HG03025 (cell line): ENCODE results near the gene ITPR3.
"Not testable (repeated sequence)": the region's sequence is repeated elsewhere in the genome, so short reads cannot be mapped to it uniquely, and the experiment has no call there.

Experiments used
- ATAC-seq: cut with Tn5 transposase; IDR thresholded peaks from one replicate; pipeline ENCODE4 v1.9.1; 2021; ENCODE audit warnings: mild to moderate bottlenecking, moderate library complexity; ENCODE audit not compliant: unreplicated experiment, low FRiP score

The ITPR3 gene

DNA sequence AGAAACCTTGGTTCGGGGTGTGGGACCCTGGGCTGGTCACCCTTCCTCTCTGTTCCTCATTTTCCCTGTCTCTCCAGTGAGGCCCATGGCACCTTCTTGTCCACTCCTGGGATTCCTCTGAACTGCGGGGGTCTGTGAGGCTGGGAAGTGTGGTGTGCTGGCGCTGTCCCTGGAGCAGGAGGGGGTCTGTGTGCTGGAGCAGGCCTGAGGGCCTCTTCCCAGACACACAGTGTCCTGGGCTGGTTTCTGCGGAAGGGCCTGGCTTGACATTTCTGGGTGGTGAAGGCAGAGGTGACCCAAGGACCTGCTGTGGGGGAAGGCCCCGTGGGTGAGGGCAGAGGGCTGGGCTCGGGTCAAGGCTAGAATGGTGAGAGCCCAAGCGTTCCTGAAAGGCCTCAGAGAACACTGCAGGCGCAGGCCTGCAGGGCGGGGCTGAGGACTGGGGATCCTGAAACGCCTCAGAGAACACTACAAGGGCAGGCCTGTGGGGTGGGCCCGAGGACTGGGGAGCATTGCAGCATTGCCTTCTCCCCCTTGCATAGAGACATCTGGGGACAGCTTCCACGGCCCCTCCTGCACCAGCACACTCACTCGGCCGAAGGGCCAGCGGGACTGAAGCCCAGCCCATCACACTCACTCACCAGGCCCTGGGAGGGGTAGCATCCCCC is 30.5 kb upstream of the ITPR3 start:
- no peak for ATAC-seq

DNA sequence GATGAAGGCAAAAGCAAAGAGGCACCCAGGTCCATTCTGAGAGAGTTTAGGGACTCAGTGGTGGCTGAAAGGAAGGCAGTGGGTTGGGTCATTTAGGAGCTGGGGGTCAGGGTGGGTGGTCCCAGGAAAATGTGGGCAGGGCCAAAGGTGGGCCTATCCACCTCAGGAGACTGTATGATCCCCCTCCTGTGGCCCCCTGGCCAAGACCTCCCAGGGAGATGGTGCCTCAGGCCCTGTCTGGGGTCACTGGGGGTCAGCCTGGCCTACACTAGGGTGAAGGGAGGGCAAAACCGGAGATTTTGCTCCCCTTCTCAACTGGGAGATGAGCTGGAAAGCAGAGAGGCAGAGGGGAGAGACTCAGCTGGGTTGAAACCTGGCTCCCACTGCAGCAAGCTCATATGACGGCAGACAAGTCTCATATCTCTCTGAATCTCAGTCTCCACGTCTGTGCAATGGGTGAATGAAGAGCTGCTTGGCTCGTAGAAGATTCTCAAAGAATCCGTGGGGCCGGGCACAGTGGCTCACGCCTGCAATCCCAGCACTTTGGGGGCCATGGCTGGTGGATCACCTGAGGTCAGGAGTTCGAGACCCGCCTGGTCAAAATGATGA is 29.6 kb upstream of the ITPR3 start:
- no peak for ATAC-seq

DNA sequence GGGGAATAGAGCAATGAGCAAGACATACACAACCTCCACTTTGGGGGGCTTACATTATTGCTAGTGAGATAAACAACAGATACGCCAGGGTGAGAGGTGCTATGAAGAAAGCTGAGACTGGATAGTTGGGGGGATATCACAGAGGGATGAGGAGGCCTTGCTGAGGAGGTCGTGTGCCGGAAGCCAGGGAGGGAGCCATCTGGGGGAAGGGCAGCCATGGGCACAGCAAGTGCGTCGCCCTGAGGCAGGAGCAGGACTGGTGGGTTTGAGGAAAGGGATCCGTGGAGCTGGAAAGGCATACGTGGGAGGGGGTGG is 28.9 kb upstream of the ITPR3 start:
- no peak for ATAC-seq

DNA sequence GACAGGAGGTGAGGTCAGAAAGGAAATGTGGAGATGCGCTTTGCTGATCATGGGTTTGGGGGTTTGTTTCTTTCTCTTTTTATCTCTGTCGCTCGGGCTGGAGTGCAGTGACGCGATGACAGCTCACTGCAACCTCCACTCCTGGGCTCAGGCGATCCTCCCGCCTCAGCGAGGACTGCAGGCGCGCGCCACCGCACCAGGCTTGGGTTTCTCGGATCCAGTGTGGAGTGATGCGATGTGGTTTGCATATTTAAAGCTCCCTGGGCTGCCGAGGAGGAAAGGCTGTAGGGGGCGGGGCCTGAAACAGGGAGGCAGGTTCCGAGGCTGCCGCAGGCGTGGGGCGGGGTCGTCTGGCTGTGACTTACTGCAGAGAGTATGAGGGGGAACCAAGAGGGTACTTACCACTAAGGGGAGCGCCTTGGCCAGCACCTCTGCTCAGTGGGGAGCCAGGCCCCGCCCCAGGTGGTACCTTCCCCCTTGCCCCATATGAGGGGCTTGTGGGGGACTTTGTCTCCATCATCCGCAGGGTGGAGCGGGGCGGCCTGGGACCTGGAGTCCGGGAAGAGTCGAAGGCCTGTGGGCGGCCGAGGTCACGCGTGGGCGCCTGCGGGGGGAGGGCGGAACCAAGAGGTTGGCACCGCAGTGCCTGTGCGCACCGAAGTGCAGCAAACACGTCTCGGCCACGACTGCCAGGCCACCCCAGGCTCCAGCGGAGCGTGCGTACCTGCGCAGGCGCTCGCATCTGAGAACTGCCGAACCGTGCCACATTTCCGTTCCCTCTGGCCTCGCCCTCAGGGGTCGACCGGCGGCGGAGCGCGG is 28.3 kb upstream of the ITPR3 start:
- no peak for ATAC-seq

DNA sequence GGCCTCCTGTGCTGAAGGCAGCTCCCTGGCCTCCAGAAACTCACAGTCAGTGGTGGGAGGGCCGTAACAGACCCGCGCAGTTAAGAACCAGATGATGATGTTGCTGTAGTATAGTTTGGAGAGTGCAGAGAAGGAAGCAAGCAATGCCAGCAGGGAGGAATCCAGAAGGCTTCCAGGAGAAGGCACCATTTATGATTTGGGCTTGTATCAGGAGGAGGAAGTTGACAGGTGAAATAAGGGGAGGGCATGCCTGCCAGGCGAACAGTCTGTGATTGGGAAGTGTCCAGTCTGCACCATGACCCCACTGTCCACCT is 27.8 kb upstream of the ITPR3 start:
- no peak for ATAC-seq

DNA sequence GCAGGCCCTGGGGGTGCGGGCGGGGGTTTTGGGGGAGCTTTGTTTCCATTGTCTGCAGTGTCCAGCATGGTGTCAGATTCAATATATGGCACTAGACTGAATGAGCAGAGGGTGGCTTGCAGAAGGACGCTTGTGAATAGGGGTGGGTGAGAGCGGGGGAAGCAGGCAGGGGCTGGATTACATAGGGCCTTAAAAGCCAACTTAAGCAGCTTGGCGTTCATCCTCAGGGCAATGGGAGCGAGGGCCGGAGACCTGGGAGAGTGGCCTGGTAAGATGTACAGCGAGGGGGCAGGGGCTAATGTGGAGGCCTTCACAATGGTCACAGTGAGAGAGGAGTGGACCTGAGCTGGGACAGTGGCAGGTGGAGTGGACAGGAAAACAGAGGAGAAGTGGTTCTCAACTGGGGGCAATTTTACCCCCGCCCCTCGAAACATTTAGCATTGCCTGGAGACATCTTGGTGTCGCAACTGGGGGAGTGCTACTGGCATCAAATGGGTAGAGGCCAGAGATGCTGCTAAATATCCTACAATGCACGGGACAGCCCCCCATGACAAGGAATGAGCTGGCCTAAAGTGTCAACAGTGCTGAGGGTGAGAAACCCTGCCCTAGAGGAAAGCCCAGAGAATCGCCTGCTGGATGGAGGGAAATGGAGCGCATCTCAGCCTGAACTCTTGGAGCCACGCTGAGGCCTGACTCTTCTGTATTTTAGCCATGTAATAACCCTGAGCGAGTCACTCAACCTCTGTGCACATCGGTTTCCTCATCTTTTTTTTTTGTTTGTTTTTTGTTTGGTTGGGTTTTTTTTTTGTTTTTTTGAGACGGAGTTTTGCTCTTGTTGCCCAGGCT is 25.9 kb upstream of the ITPR3 start:
- no peak for ATAC-seq

DNA sequence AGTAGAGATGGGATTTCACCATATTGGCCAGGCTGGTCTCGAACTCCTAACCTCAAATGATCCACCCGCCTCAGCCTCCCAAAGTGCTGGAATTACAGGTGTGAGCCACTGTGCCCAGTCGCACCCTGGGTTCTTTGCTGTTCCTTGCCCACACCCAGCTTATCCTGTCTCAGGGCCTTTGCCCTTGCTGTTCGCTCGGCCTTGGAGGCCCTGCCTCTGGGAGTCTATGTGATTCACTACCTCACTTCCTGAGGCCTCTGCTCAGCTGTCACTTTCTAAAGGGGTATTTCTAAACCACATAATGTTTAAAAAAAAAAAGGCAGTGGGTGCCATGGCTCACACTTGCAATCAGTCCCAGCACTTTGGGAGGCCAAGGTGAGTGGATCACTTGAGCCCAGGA is 24.2 kb upstream of the ITPR3 start:
- ATAC-seq = not testable (repeated sequence)

DNA sequence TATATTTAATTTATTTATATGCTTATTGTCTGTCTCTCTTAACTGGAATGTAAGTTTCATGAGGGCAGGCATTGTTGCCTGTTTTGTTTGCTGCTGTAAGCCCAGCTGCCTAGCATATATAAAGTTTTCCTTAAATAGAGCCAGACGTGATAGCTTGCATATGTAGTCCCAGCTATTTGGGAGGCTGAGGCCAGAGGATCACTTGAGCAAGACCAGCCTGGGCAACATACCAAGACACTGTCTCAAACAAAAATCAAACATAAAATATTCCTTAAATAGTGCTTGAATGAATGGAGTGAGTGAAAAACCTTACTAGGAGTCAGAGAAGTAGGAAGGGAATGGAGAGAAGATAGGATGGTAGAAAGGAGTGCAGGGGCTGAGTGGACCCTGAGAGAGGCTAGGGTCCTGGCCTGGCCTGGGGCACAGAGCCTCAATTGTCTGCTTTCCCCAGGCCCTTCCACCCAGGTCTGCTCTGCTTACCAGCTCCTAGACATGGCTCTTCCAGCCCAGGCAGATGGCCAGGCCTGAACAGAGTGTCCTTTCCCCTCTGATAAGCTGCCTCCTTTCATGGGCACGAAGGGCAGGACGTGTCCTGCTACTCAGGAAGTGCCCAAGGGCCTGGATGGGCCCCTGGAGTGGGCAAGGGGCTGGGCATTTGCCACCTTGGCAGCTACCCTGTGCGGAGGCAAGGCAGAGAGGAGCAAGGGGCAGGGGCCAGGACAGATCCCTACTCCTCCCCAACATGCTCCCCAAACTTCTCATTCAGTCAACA is 23.4 kb upstream of the ITPR3 start:
- ATAC-seq = no peak

DNA sequence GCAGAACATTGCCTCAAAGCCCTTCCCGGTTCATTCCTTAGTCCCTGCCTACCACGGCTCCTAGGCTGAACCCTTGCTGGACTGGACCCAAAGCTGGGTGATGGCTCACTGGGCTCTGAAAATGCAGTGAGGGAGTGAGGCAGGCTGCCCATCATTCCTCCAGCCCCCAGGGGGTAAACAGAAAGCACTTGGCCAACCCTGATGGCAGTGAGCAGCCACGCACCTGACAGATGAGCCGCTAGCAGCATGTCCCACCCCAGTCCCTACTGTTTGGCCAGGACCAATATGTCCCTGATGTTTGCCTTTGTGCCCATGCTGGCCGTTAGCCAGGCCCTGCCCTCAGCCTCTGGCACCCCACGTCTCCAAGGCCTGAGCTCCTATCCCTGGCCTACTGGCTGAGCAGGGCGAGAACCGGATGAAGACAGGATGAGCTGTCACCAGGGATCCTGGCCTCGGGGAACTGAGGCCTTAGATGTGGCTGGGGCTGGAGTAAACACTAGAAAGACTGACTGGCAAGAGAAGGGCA is 21.6 kb upstream of the ITPR3 start:
- ATAC-seq = no peak

DNA sequence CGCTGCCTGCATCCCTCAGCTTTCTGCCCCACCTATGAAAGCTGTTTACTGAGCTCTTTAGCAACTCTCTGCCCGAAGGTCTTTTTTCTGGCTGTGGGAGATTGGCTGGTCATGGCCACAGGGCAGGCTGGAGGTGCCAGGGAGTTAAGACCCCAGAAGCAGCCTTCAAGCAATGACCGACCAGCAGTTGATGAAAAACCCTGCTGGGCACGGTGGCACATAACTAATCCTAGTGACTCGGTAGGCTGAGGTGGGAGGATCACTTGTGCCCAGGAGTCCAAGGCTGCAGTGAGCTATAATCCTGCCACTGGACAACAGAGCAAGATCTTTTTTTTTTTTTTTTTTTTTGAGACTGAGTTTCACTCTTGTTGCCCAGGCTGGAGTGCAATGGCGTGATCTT is 20.4 kb upstream of the ITPR3 start:
- ATAC-seq = no peak

DNA sequence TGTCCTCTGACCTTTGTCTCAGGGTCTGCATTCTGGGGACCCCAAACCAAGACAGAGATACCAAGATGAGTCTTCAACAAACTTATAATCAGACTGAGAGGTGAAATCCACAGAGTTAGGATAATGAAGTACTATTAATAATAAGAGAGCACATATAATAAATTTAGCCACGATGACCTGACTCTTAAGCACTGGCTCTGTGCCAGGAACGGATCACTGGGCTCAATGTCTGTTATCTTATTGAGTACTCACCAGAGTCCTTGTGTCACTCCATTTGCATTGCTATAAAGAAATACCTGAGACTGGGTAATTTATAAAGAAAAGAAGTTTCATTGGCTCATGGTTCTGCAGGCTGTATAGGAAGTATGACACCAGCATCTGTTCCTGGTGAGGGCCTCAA is 18.9 kb upstream of the ITPR3 start:
- no peak for ATAC-seq

DNA sequence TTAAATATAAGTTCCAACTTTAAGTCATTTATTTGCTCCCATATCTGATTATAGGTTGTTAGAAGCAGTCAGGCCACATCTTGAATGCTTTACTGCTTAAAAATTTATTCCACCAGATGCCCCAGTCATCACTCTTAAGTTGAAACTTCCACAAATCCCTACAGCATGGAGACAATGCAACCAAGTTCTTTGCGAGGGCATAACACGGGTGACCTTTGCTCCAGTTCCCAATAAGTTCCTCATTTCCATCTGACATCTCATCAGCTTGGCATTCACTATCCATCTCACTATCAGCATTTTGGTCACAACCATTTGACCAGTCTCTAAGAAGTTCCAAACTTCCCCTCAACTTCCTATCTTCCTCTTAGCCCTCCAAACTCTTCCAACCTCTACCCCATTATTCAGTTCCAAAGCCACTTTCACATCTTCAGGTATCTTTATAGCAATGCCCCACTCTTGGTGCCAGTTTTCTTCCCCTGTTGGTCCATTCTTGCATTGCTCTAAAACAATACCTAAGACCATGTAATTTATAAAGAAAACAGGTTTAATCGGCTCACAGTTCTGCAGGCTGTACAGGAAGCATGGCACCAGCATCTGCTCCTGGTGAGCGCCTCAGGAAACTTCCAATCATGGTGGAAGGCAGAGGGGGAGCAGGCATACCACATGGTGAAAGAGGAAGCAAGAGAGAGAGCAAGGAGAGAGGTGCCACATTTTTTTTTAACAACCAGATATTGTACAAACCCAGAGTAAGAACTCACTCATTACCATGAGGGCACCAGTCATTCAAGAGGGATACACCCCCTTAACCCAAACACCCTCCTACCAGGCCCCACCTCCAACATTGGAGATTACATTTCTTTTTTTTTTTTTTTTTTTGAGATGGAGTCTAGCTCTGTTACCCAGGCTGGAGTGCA is 15.9 kb upstream of the ITPR3 start:
- ATAC-seq = no peak

DNA sequence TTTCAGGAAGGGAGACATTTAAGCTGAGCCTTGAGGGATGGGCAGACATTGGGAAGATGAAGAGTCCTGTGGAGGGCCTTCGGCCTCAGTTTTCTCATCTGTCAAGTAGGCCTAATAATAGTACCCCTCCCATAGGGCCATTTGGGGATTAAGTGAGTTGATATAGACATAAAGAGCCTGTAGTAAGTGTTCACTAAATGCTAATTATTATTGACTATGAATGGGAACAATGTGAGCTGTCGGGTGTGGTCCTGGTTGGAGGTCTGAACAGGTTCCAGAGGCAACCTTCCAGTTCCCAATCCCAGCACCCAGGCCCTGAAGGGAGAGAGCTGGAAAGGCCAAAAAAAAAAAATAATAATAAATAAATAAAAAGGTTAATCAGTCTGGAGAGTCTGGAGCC is 14.5 kb upstream of the ITPR3 start:
- no peak for ATAC-seq

DNA sequence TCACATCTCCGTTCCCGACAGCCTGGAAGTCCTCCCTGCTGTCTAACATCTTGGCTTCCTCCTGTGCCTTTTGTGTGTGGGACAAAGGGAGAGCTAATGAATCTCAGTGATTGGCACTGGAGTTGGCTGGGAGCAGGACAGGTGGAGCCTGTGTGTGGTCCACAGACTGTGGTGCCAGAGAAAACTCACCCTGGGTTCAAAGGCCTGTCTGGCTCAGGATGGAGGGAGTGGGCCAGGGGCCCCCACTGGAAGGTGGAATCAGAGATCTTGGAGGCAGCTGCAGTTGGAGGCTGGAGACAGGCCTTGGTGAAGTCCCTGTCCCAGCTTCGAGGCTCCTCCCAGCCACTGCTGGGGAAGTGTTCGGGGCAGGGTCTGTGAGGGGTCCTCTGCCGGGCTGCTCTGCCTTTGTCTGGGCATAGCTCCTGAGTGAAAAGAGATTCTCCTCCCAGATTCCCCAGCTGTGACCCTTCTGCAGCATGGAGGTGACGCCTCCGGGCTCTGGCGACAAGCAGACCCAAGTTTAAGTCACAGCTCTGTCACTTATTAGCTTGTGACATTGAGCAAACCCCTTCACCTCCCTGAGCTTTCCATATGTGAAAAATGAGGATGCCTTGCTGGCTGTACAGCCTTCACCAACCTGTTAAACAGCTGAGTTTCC is 13.9 kb upstream of the ITPR3 start:
- ATAC-seq = no peak

DNA sequence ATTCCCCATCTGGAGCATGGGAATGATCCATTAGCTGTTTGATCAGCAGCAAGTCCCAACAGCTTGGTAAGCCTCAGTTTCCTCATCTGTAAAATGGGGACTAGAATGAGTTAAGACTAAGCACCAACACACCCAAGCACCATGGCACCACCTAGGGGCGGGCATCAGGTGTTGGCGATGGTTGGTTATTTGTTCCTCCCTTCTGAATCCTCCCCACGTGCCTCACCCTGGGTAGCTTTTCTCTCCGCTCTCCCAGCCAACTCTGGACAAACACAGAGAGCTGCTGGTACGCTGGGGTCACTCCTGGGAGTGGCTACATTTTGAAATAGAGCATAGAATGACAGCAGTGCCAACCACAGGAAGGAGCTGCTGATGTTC is 13.3 kb upstream of the ITPR3 start:
- no peak for ATAC-seq

DNA sequence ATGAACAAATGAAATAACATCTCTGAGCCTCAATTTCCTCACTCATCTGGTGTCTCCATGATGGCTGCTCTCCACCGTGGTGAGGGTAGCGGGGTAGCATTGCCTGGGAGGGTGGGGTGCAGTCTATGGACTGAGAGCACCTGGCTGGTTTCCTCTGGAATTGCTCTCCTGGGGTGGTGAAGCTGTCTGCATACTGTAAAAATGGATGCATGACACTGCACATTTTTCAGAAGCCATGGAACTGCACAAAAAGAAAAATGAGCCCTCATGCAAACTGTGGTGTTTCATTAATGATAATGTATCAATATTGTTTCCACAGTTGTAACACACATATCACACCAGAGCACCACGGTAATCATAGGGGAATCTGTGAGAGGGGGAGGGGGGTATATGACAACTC is 12.1 kb upstream of the ITPR3 start:
- no peak for ATAC-seq

DNA sequence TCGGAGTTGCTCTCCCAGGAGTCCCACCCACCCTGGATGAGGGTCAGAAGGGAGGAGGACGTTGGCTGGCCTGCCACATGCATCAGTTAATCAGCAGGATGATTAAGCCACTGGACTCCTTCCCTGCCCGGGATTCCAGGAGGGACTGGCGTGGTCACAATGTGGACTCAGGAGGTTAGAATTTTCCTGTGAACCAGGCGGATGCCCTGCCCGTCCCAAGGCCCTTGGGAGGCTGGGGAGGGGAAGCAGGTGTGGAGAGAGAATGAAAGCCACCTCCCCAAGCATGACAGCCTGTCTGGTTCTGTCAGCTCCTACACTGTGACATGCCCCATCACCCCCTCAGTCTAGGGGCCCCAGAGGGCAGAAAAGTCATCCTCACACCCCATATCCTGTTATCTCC is 11.6 kb upstream of the ITPR3 start:
- no peak for ATAC-seq

DNA sequence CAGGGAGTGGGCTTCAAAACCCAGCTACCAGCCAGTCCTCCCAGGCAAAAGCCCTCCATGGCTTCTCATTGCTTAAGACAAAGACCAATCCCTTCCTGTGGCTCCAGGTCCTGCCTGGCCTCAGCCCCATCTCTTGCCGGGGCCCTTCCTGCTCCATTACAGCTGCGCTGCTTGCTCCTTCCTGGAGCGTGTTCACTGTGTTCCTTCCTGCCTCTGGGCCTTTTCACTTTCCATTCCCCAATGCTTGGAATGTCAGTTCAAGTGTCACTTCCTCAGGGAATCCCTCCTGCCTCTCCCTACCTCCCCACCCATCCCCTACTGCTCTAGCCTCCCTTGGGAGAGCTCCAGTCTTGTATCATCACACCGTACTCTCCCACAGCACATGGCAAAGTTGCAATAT is 11.1 kb upstream of the ITPR3 start:
- no peak for ATAC-seq
